BJ (cell line): Measurements from ENCODE around the gene ARMC3. TPM values are rescaled to one million over a fixed set of nuclear protein-coding genes. Genes with fewer than 3 reads are reported as not detected.

Source experiments
- CTCF ChIA-PET: fragments of 350-600 bp; formaldehyde crosslinking; extraction: SDS; loops from one replicate; lab custom pipeline; 2021; ENCODE audit warnings: antibody characterized with exemption, inconsistent platforms; lab: Yijun Ruan, JAX
- POLR2A ChIA-PET: fragments of 300-600 bp; sonication (Branson Sonifier 250); formaldehyde crosslinking; extraction: SDS; loops from one replicate; lab custom pipeline; 2021; ENCODE audit warnings: antibody characterized with exemption; lab: Charles Lee
- DNase-seq: peaks from one replicate; pipeline ENCODE4 v3.0.0-alpha.2; 2011; ENCODE audit warnings: low read depth
- H3K27me3 ChIP-seq: 2 replicates; pipeline ENCODE4 v1.6.0; 2011; ENCODE audit warnings: low read length; ENCODE audit not compliant: control insufficient read depth, insufficient read depth
- H3K36me3 ChIP-seq: 2 replicates; pipeline ENCODE4 v1.5.1; 2011; ENCODE audit warnings: low read length; ENCODE audit not compliant: control insufficient read depth, insufficient read depth
- H3K4me3 ChIP-seq: 2 replicates; pipeline ENCODE4 v1.5.1; 2011; ENCODE audit warnings: low read depth, mild to moderate bottlenecking, control low read depth, low read length
- CTCF ChIP-seq: IDR thresholded peaks from 2 replicates; pipeline ENCODE4 v1.5.1; 2011; ENCODE audit warnings: low read depth, mild to moderate bottlenecking, control low read depth, inconsistent platforms, low read length, moderate library complexity; ENCODE audit not compliant: insufficient read depth
- polyA plus RNA-seq: library from polyadenylated mRNA; depleted of rRNA; stranded (reverse); fragments of >200 nt; gene quantifications from 2 replicates; pipeline ENCODE4 v1.2.3, GENCODE V29; 2011

ARMC3 gene
- polyA plus RNA-seq, 1 experiment, result not detected

GRCh38 chr10:22980822-22981221 lies 53.0 kb downstream of the ARMC3 start:
- Histone ChIP-seq H3K27me3 (peaks cover 2% of the 10 kb centered on the region; the same call in 1 of the 2 replicates), H3K36me3 (no peaks in the 10 kb centered on the region), H3K4me3 (no peak overlapping the region)
- POLR2A ChIA-PET, result no interaction called here
- TF ChIP-seq CTCF, result no peak
- DNase-seq, result no peak
- CTCF ChIA-PET, result no interaction called here

- POLR2A ChIA-PET, result no interaction called here
- CTCF ChIA-PET, result no interaction called here
- no peak overlapping the region for H3K4me3 ChIP-seq
- no peak for TF ChIP-seq CTCF
- 0 out of 2 replicates have a peak, but pooled peaks cover 2% of the 10 kb centered on the region for H3K27me3 ChIP-seq
- DNase-seq, result no peak
- no peaks in the 10 kb centered on the region for H3K36me3 ChIP-seq
Observed at GRCh38 chr10:22984066-22984465, 56.2 kb downstream of the ARMC3 start.

GRCh38 chr10:22986771-22987542 lies 59.1 kb downstream of the ARMC3 start:
- CTCF ChIA-PET, result interaction anchor here (1.0 to 5.8 kb wide), 7 partner anchors 15 to 993 kb away, joined by 3 to 75 read pairs (median 14); partner anchors contain the start of gene DNAJC1
- no peak for DNase-seq
- Histone ChIP-seq H3K27me3 (peaks cover 2% of the 10 kb centered on the region), H3K4me3 (no peak overlapping the region), H3K36me3 (no peaks in the 10 kb centered on the region)
- POLR2A ChIA-PET, result no interaction called here
- TF ChIP-seq CTCF, result peak; percentile 39

- ChIA-PET POLR2A (no interaction called here), CTCF (interaction anchor here (0.6 to 5.8 kb wide), 39 partner anchors 9 to 1496 kb away, joined by 3 to 75 read pairs (median 4); partner anchors contain the start of genes COMMD3 and DNAJC1)
- TF ChIP-seq CTCF, result peak; percentile 86
- Histone ChIP-seq H3K36me3 (no peaks in the 10 kb centered on the region), H3K27me3 (peaks cover 10% of the 10 kb centered on the region), H3K4me3 (no peak overlapping the region)
- DNase-seq, result no peak
Observed at GRCh38 chr10:22988581-22989360, 60.9 kb downstream of the ARMC3 start.

- H3K36me3 ChIP-seq, result no peaks in the 10 kb centered on the region
- DNase-seq, result no peak
- H3K4me3 ChIP-seq, result no peak overlapping the region
- TF ChIP-seq CTCF, result no peak
- CTCF ChIA-PET, result interaction anchor here (0.6 to 5.8 kb wide), 7 partner anchors 11 to 997 kb away, joined by 3 to 75 read pairs (median 14); partner anchors contain the start of gene DNAJC1
- peaks cover 10% of the 10 kb centered on the region for H3K27me3 ChIP-seq
- POLR2A ChIA-PET, result no interaction called here
Observed at GRCh38 chr10:22990443-22990842, 62.6 kb downstream of the ARMC3 start.
